GM12878 (cell line): ENCODE data around the gene PSMF1. TPM values are rescaled to one million over a fixed set of nuclear protein-coding genes. Genes with fewer than 3 reads are reported as not detected.

Experiments
- ATAC-seq: fragments of 200-7000 bp; cut with Tn5 transposase; 3 replicates; pipeline ENCODE4 v1.9.1; 2020; ENCODE audit warnings: mild to moderate bottlenecking, moderate library complexity
- BruUV-seq: library from RNA; stranded (reverse); fragments of 400-500 nt; replicated peaks from 2 replicates; lab custom pipeline; 2021; lab: Mats Ljungman, UMichigan
- CTCF ChIA-PET: fragments of 300-600 bp; sonication (Branson Sonifier 250); formaldehyde crosslinking; extraction: SDS; loops from one replicate; lab custom pipeline; 2021; ENCODE audit warnings: inconsistent platforms; lab: Yijun Ruan, JAX
- POLR2A ChIA-PET: fragments of 350-600 bp; formaldehyde crosslinking; extraction: SDS; loops from one replicate; lab custom pipeline; 2021; ENCODE audit warnings: inconsistent platforms; lab: Charles Lee
- RAD21 ChIA-PET: fragments of 300-600 bp; sonication (Branson Sonifier 250); formaldehyde crosslinking; loops from one replicate; lab custom pipeline; 2023; ENCODE audit warnings: antibody characterized with exemption; ENCODE audit not compliant: unreplicated experiment; lab: Charles Lee
- SMC1A ChIA-PET: fragments of 300-600 bp; sonication (Branson Sonifier 250); formaldehyde crosslinking; loops from one replicate; lab custom pipeline; 2023; ENCODE audit not compliant: unreplicated experiment, uncharacterized antibody; lab: Charles Lee
- DNase-seq: peaks from one replicate; pipeline ENCODE4 v3.0.0-alpha.2; 2011; ENCODE audit warnings: low read depth, low spot score
- FAIRE-seq: peaks from 3 replicates; lab custom pipeline; 2011; peaks lifted over from hg19 to GRCh38; lab: Jason Lieb, UNC
- H2AFZ ChIP-seq: 2 replicates; pipeline ENCODE4 v1.6.0; 2011; ENCODE audit warnings: low read depth, low read length, control low read depth; ENCODE audit not compliant: control insufficient read depth
- H3K27ac ChIP-seq: 2 replicates; pipeline ENCODE4 v1.5.1; 2011; ENCODE audit warnings: control low read depth; ENCODE audit not compliant: control insufficient read depth, insufficient read depth
- H3K27me3 ChIP-seq, 2 experiments: replicated peaks in 1 of 2; 2 replicates each; pipeline versions ENCODE4 v1.6.0 to v1.6.1; 2011; ENCODE audit warnings: low read length in 1 of 2; ENCODE audit not compliant: control insufficient read depth in 2 of 2, insufficient read depth in 2 of 2
- H3K36me3 ChIP-seq, 2 experiments: 2 replicates each; pipeline ENCODE4 v1.5.1; 2011; ENCODE audit warnings: low read length in 1 of 2; ENCODE audit not compliant: control insufficient read depth in 2 of 2, insufficient read depth in 2 of 2
- H3K4me1 ChIP-seq: 2 replicates; pipeline ENCODE4 v1.6.1; 2011; ENCODE audit warnings: mild to moderate bottlenecking, low read length, moderate library complexity, mixed read lengths; ENCODE audit not compliant: control insufficient read depth, insufficient read depth
- H3K4me2 ChIP-seq: 2 replicates; pipeline ENCODE4 v1.6.0; 2011; ENCODE audit warnings: control low read depth; ENCODE audit not compliant: control insufficient read depth, insufficient read depth
- H3K4me3 ChIP-seq: fragments of 200-600 bp; sonication (generic); 2 replicates; pipeline ENCODE4 v1.5.1; 2016
- H3K79me2 ChIP-seq: 2 replicates; pipeline ENCODE4 v1.6.0; 2011; ENCODE audit warnings: low read length; ENCODE audit not compliant: control insufficient read depth, insufficient read depth
- H3K9ac ChIP-seq: 2 replicates; pipeline ENCODE4 v1.8.0; 2011; ENCODE audit warnings: low read length, control low read depth, mixed read lengths; ENCODE audit not compliant: control insufficient read depth, insufficient read depth
- H3K9me3 ChIP-seq: replicated peaks from 3 replicates; pipeline ENCODE4 v1.5.1; 2011; ENCODE audit warnings: mild to moderate bottlenecking, low read length; ENCODE audit not compliant: control insufficient read depth, insufficient read depth
- H4K20me1 ChIP-seq: 2 replicates; pipeline ENCODE4 v1.6.0; 2011; ENCODE audit not compliant: control insufficient read depth, insufficient read depth
- NFYA ChIP-seq: IDR thresholded peaks from 2 replicates; pipeline ENCODE4 v1.6.1; 2011; ENCODE audit warnings: low read depth, mild to moderate bottlenecking, low read length, improper control_type of control experiment, borderline replicate concordance
- PAX8 ChIP-seq: fragments of 450-650 bp; IDR thresholded peaks from 2 replicates; pipeline ENCODE4 v1.6.1; 2017; ENCODE audit warnings: mild to moderate bottlenecking, moderate library complexity
- RBBP5 ChIP-seq: fragments of 200-600 bp; sonication (generic); conservative IDR thresholded peaks from 2 replicates; pipeline ENCODE4 v1.6.1; 2016
- SREBF1 ChIP-seq: IDR thresholded peaks from 2 replicates; pipeline ENCODE4 v1.6.1; 2012; ENCODE audit warnings: mild to moderate bottlenecking, low read length
- TAF1 ChIP-seq: IDR thresholded peaks from 2 replicates; pipeline ENCODE4 v1.6.1; 2011; ENCODE audit warnings: mild to moderate bottlenecking, low read depth, low read length, borderline replicate concordance
- TCF7 ChIP-seq: IDR thresholded peaks from 2 replicates; pipeline ENCODE4 v1.6.1; 2014; ENCODE audit warnings: antibody characterized with exemption, borderline replicate concordance
- ZZZ3 ChIP-seq: IDR thresholded peaks from 2 replicates; pipeline ENCODE4 v1.6.1; 2011; ENCODE audit warnings: low read depth; ENCODE audit not compliant: control insufficient read depth, insufficient read length
- WGBS: methylation state at CpG from one replicate; pipeline ENCODE4 v1.1.6; 2016; ENCODE audit warnings: low lambda C conversion rate; ENCODE audit not compliant: insufficient replicate concordance, insufficient coverage; ENCODE audit errors: missing lambda C conversion rate; 5-methylcytosine and 5-hydroxymethylcytosine counted together
- in situ Hi-C: fragments of 300-500 bp; cut with MboI; formaldehyde crosslinking; loops from 9 replicates; pipeline ENCODE4 v1.14.3; 2018; ENCODE audit warnings: mixed read lengths
- intact Hi-C: fragments of 100-400 bp; cut with micrococcal nuclease; formaldehyde crosslinking; loops from one replicate; pipeline ENCODE4 v1.14.2; 2022; ENCODE audit not compliant: unreplicated experiment
- polyA plus RNA-seq, 11 experiments: library from polyadenylated mRNA; depleted of rRNA in 4 of 11; unstranded in 6 of 11; stranded (reverse) in 5 of 11; fragments of >200 nt; fragmentation: Nextera tagmentation in 4 of 11; fragmentation: Illumina TruSeq in 1 of 11; extraction: Ambion mirVana in 4 of 11; extraction: Trizol in 1 of 11; gene quantifications; 1 replicate in 1 of 11; 2 replicates in 10 of 11; pipeline versions ENCODE4 v1.2.1 to v1.2.3, GENCODE V29; 2011 to 2016; ENCODE audit warnings: inconsistent platforms in 2 of 11, missing spikeins in 2 of 11, low read depth in 1 of 11
- total RNA-seq, 4 experiments: library from RNA; depleted of rRNA in 3 of 4; stranded (reverse); fragments of >200 nt in 3 of 4; fragmentation: Illumina TruSeq in 1 of 4; extraction: Trizol in 1 of 4; gene quantifications; 2 replicates each; pipeline versions ENCODE4 v1.2.1 to v1.2.3, GENCODE V29; 2013 to 2021
- TF ChIP-seq, protein P1 (sequence below), 3 experiments: IDR thresholded peaks in 2 of 3; conservative IDR thresholded peaks in 1 of 3; 2 replicates each; pipeline ENCODE4 v1.5.1; 2011; ENCODE audit warnings: low read depth in 3 of 3, low read length in 3 of 3, mild to moderate bottlenecking in 3 of 3, control low read depth in 2 of 3, moderate library complexity in 2 of 3, inconsistent platforms in 1 of 3, mixed read lengths in 1 of 3; ENCODE audit not compliant: control insufficient read depth in 2 of 3, insufficient read depth in 1 of 3; ENCODE audit errors: extremely low read depth in 1 of 3
- TF ChIP-seq, protein P2 (sequence below): fragments of 450-650 bp; IDR thresholded peaks from 2 replicates; pipeline ENCODE4 v1.6.1; 2016; ENCODE audit warnings: mild to moderate bottlenecking

PSMF1 gene
- total and polyA plus RNA-seq, 10 of the 15 experiments (the other 5 are each of a cell fraction or from before 2014, with no cell fraction given): 14.2 to 173 (median 40.6) TPM

DNA sequence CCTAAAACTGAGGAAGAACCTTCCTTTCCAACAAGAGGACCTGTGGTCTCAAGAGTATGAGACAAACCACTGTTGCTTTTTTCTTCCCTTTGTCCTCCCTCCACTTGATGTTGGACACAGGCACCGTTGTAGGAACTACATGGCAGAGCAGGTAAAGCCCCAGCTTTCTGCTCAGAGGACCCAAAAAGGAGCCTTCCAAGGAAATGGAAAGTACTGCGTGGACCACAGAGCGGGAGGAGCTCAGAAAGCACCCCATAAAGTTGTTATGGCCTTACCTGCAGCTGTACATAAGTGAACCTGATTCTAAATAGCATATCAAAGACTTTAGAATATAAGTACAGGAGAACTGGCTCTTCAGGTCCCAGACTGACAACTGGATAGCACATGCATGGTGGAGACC, 36.9 kb downstream of the PSMF1 start:
- Histone ChIP-seq H3K9me3 (no peaks in the 10 kb centered on the region; the same call in 2 of the 3 replicates), H3K4me3 (no peak overlapping the region), H3K4me1 (no peaks in the 10 kb centered on the region), H3K27me3 (no peaks in the 10 kb centered on the region), H4K20me1 (no peaks in the 10 kb centered on the region), H3K4me2 (no peak overlapping the region), H3K9ac (no peak overlapping the region), H2AFZ (no peak overlapping the region), H3K79me2 (no peaks in the 10 kb centered on the region), H3K27ac (no peak overlapping the region), H3K36me3 (peaks cover 6 to 11% of the 10 kb centered on the region in 2 experiments)
- intact Hi-C loops (no loop called here), in situ Hi-C loops (no loop called here)
- 97% methylated on average over 3 of the region's 3 CpGs for WGBS
- ChIA-PET SMC1A (no interaction called here), CTCF (no interaction called here), RAD21 (no interaction called here), POLR2A (no interaction called here)
- DNase-seq (no peak), FAIRE-seq (no peak), ATAC-seq (no peak)
- BruUV-seq: no TSS peak
- no peak for TF ChIP-seq SREBF1
- TF ChIP-seq TAF1: no peak
- TF ChIP-seq PAX8: no peak
- TF ChIP-seq, protein P1, sequence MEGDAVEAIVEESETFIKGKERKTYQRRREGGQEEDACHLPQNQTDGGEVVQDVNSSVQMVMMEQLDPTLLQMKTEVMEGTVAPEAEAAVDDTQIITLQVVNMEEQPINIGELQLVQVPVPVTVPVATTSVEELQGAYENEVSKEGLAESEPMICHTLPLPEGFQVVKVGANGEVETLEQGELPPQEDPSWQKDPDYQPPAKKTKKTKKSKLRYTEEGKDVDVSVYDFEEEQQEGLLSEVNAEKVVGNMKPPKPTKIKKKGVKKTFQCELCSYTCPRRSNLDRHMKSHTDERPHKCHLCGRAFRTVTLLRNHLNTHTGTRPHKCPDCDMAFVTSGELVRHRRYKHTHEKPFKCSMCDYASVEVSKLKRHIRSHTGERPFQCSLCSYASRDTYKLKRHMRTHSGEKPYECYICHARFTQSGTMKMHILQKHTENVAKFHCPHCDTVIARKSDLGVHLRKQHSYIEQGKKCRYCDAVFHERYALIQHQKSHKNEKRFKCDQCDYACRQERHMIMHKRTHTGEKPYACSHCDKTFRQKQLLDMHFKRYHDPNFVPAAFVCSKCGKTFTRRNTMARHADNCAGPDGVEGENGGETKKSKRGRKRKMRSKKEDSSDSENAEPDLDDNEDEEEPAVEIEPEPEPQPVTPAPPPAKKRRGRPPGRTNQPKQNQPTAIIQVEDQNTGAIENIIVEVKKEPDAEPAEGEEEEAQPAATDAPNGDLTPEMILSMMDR (IDR thresholded peaks at IDR 0.05 in 2 of 3, conservative IDR thresholded peaks at IDR 0.05 in 1 of 3; ENCODE audit: control insufficient read depth in 2 of 3, extremely low read depth in 1 of 3, insufficient read depth in 1 of 3, low read depth in 3 of 3, low read length in 3 of 3): no peak
- TF ChIP-seq TCF7: no peak
- no peak for TF ChIP-seq ZZZ3
- TF ChIP-seq, protein P2, sequence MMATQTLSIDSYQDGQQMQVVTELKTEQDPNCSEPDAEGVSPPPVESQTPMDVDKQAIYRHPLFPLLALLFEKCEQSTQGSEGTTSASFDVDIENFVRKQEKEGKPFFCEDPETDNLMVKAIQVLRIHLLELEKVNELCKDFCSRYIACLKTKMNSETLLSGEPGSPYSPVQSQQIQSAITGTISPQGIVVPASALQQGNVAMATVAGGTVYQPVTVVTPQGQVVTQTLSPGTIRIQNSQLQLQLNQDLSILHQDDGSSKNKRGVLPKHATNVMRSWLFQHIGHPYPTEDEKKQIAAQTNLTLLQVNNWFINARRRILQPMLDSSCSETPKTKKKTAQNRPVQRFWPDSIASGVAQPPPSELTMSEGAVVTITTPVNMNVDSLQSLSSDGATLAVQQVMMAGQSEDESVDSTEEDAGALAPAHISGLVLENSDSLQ: no peak
- no peak for TF ChIP-seq NFYA
- no peak for TF ChIP-seq RBBP5
